Esophagus mucosa (tissue), 1 donor: ENCODE results near the gene RNF31. TPM values are rescaled to one million over a fixed set of nuclear protein-coding genes. Genes with fewer than 3 reads are reported as not detected.

Experiments
- ATAC-seq: fragments of 200-7000 bp; cut with Tn5 transposase; one replicate; pipeline ENCODE4 v1.9.1; 2020
- total RNA-seq: library from RNA; stranded (reverse); gene quantifications from one replicate; pipeline ENCODE4 v1.2.4, GENCODE V29; 2023
- donor health status: DM: yes; HTN: yes; CAD: no.

Gene RNF31
- total RNA-seq, 1 donor from 2014 or later = 39.7 TPM

DNA sequence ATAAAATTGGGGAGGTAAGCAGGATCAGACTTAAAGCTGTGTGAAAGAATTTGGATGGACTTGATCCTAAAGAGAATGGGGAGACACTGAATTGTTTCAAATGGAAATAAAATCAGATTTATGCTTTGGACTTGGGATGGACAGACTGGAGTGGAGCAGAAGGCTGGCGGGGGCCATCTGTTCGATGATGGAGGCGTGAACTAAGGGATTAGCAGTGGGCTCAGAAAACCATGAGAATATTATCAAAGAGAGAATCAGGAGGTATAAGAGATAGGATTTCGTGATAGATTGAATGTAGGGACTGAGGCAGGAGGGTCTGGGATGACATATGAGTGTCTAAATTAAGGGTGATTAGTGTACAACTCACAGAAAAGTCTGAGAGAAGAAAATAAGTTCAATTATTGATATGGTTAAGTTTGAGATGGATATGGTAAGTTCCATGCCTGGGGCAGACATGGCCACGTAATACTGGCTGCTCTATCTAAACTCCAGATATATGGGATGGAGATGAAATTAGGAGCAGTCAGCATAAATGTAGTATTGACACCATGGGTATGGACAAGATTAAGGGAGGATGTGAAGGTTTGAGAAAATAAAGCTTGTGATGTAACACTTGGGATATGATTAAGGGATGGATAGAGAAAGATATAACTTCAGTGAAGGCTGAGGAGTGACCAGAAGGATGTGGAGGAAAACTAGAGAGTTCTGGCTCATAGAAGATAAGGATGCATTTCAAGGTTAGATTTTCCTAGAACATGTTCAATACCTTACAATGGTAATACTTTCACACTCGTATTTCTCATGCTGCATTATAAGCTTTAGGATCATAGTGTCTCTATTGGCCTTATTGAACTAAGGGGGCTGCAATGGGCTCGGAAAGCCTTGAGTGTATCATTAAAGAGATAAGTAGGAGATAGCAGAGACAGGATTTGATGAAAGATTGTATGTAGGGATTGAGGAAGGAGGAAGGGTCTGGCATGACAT lies 57.2 kb downstream of the RNF31 start:
- ATAC-seq = no peak

DNA sequence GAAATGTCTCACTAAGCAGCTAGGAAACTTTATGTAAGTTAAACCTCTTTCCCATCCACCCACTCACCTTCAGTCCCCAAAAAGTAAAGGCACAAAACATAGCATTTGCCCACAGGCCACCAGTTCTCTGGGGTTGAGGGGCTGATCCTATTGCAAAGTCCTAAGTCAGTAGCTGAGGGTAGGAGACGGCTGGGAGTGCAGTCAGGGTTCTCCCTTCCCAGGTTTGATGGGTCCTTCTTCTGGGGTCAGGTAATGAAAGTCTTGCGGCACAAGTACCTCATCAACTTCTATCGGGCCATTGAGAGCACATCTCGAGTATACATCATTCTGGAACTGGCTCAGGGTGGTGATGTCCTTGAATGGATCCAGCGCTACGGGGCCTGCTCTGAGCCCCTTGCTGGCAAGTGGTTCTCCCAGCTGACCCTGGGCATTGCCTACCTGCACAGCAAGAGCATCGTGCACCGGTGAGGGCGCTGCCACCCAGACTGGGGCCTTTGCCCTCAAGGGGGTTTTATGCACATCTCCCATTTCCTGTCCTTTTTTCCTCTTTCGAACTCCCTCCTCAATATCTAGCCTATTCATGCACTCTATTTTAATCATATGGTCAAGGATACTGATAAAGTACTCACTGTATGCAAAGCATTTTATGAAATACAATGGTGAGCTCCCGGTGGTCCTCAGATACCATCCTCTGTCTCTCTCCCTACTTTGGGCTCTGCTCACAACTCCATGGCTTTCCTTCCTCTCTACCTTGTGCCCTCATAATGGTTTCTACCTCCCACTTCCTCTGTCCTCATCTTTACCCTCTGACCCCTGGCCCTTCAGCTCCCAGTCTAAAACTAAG lies 59.2 kb downstream of the RNF31 start:
- ATAC-seq = no peak

DNA sequence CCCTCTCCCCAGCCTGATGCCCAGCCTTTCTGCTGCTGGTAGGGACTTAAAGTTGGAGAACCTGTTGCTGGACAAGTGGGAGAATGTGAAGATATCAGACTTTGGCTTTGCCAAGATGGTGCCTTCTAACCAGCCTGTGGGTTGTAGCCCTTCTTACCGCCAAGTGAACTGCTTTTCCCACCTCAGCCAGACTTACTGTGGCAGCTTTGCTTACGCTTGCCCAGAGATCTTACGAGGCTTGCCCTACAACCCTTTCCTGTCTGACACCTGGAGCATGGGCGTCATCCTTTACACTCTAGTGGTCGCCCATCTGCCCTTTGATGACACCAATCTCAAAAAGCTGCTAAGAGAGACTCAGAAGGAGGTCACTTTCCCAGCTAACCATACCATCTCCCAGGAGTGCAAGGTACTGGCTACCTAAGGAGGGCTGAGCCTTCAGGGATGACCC lies 59.8 kb downstream of the RNF31 start:
- ATAC-seq = no peak

DNA sequence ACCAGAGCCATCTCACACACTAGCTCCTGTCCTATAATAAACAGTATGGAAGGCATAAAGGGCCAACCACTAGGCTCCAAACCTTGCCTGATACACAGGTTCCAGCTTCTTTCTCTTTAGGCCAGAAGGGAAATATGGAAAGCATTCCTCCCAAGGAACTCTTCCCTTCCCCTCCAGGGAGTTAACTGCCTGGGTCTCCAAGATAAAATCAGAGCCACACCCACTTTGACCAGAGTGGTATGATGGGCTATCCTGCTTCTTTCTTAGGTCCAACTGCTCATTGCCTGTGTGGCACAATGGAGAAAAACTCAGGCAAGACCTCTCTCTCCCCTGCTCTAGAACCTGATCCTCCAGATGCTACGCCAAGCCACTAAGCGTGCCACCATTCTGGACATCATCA lies 60.3 kb downstream of the RNF31 start:
- no peak for ATAC-seq

Other genes with a start within 250 kb of the RNF31 start
- 22.2 TPM for gene DHRS4, start 193.7 kb upstream of the RNF31 start, total RNA-seq
- gene DHRS4L2, start 158.6 kb upstream of the RNF31 start, total RNA-seq = 28.8 TPM
- gene CARMIL3, start 95.5 kb upstream of the RNF31 start, total RNA-seq = 0.48 TPM
- not detected for gene CPNE6, start 75.9 kb upstream of the RNF31 start, total RNA-seq
- gene PCK2, start 53.2 kb upstream of the RNF31 start, total RNA-seq = 44.4 TPM
- 48.2 TPM for gene DCAF11, start 32.7 kb upstream of the RNF31 start, total RNA-seq
- 1.1 TPM for gene NRL, start 32.5 kb upstream of the RNF31 start, total RNA-seq
- 0.60 TPM for gene FITM1, start 16.8 kb upstream of the RNF31 start, total RNA-seq
- 123 TPM for gene PSME1, start 11.3 kb upstream of the RNF31 start, total RNA-seq
- gene EMC9, start 5.9 kb upstream of the RNF31 start, total RNA-seq = 19.1 TPM
- 116 TPM for gene PSME2, start 888 bp upstream of the RNF31 start, total RNA-seq
- gene IRF9, start 13.8 kb downstream of the RNF31 start, total RNA-seq = 44.2 TPM
- gene REC8, start 24.6 kb downstream of the RNF31 start, total RNA-seq = 5.4 TPM
- gene IPO4, start 41.3 kb downstream of the RNF31 start, total RNA-seq = 44.6 TPM
- gene TM9SF1, start 47.9 kb downstream of the RNF31 start, total RNA-seq = 30.3 TPM
- gene TSSK4, start 58.2 kb downstream of the RNF31 start, total RNA-seq = not detected
- 49.0 TPM for gene CHMP4A, start 66.0 kb downstream of the RNF31 start, total RNA-seq
- 9.5 TPM for gene MDP1, start 68.6 kb downstream of the RNF31 start, total RNA-seq
- 131 TPM for gene NEDD8, start 84.9 kb downstream of the RNF31 start, total RNA-seq
- 38.9 TPM for gene GMPR2, start 85.4 kb downstream of the RNF31 start, total RNA-seq
- 97.0 TPM for gene TINF2, start 95.1 kb downstream of the RNF31 start, total RNA-seq
- gene TGM1, start 115.7 kb downstream of the RNF31 start, total RNA-seq = 1,652 TPM
- 91.5 TPM for gene RABGGTA, start 124.1 kb downstream of the RNF31 start, total RNA-seq
- gene DHRS1, start 152.3 kb downstream of the RNF31 start, total RNA-seq = 110 TPM
- gene NOP9, start 152.4 kb downstream of the RNF31 start, total RNA-seq = 20.5 TPM
- gene CIDEB, start 160.5 kb downstream of the RNF31 start, total RNA-seq = 27.4 TPM
- gene LTB4R2, start 162.6 kb downstream of the RNF31 start, total RNA-seq = 82.9 TPM
- gene LTB4R, start 164.0 kb downstream of the RNF31 start, total RNA-seq = 94.9 TPM
- gene ADCY4, start 187.6 kb downstream of the RNF31 start, total RNA-seq = 4.5 TPM
- 10.5 TPM for gene RIPK3, start 192.5 kb downstream of the RNF31 start, total RNA-seq
- gene NFATC4, start 220.7 kb downstream of the RNF31 start, total RNA-seq = 3.4 TPM